Smooth muscle cell (in vitro differentiated cells): ENCODE measurements around the gene CYTH3. TPM values are rescaled to one million over a fixed set of nuclear protein-coding genes. Genes with fewer than 3 reads are reported as not detected.

Experiments used
- DNase-seq: peaks from one replicate; lab custom pipeline; 2025; ENCODE audit not compliant: unreplicated experiment; lab: John Stamatoyannopoulos, UW
- H2AFZ ChIP-seq: fragments of 200-600 bp; sonication (generic); 2 replicates; pipeline ENCODE4 v1.6.0; 2016; ENCODE audit warnings: antibody characterized with exemption, low read depth, mild to moderate bottlenecking
- H3F3A ChIP-seq: fragments of 200-600 bp; sonication (generic); 2 replicates; pipeline ENCODE4 v1.6.0; 2017; ENCODE audit warnings: antibody characterized with exemption, low read depth
- H3K27ac ChIP-seq: fragments of 200-600 bp; sonication (generic); 2 replicates; pipeline ENCODE4 v1.5.1; 2016; ENCODE audit warnings: low read depth, mild to moderate bottlenecking
- H3K27me3 ChIP-seq: fragments of 200-600 bp; sonication (generic); 2 replicates; pipeline ENCODE4 v1.6.1; 2016; ENCODE audit warnings: low read depth, mild to moderate bottlenecking
- H3K36me3 ChIP-seq: fragments of 200-600 bp; sonication (generic); 2 replicates; pipeline ENCODE4 v1.5.1; 2016; ENCODE audit warnings: low read depth
- H3K4me1 ChIP-seq: fragments of 200-600 bp; sonication (generic); 2 replicates; pipeline ENCODE4 v1.5.1; 2016; ENCODE audit warnings: low read depth
- H3K4me2 ChIP-seq: fragments of 200-600 bp; sonication (generic); 2 replicates; pipeline ENCODE4 v1.6.0; 2016; ENCODE audit warnings: mild to moderate bottlenecking
- H3K4me3 ChIP-seq: fragments of 200-600 bp; sonication (generic); 2 replicates; pipeline ENCODE4 v1.5.1; 2016; ENCODE audit warnings: mild to moderate bottlenecking
- H3K79me2 ChIP-seq: fragments of 200-600 bp; sonication (generic); 2 replicates; pipeline ENCODE4 v1.6.0; 2016; ENCODE audit warnings: low read depth, mild to moderate bottlenecking
- H3K9ac ChIP-seq: fragments of 200-600 bp; sonication (generic); 2 replicates; pipeline ENCODE4 v1.6.0; 2016; ENCODE audit warnings: low read depth
- H3K9me3 ChIP-seq: fragments of 200-600 bp; sonication (generic); replicated peaks from 2 replicates; pipeline ENCODE4 v1.5.1; 2016; ENCODE audit warnings: low read depth
- H4K20me1 ChIP-seq: fragments of 200-600 bp; sonication (generic); 2 replicates; pipeline ENCODE4 v1.6.0; 2016; ENCODE audit warnings: low read depth
- WGBS: methylation state at CpG from one replicate; pipeline ENCODE4 v1.1.7; 2016; ENCODE audit warnings: low lambda C conversion rate; 5-methylcytosine and 5-hydroxymethylcytosine counted together
- polyA plus RNA-seq: library from polyadenylated mRNA; unstranded; fragments of >200 nt; fragmentation: Nextera tagmentation; extraction: Ambion mirVana; gene quantifications from 2 replicates; pipeline ENCODE4 v1.2.1, GENCODE V29; 2016
- total RNA-seq: library from RNA; depleted of rRNA; stranded (reverse); fragments of >200 nt; gene quantifications from 2 replicates; pipeline ENCODE4 v1.2.3, GENCODE V29; 2014
- TF ChIP-seq, protein P1 (sequence below): fragments of 200-600 bp; sonication (generic); IDR thresholded peaks from 2 replicates; pipeline ENCODE4 v1.5.1; 2017; ENCODE audit warnings: borderline replicate concordance, mild to moderate bottlenecking, antibody characterized with exemption; ENCODE audit not compliant: insufficient read depth, poor library complexity, severe bottlenecking

CYTH3 gene
- total and polyA plus RNA-seq, 2 experiments from 2014 or later, result 7.6 to 11.4 TPM

DNA sequence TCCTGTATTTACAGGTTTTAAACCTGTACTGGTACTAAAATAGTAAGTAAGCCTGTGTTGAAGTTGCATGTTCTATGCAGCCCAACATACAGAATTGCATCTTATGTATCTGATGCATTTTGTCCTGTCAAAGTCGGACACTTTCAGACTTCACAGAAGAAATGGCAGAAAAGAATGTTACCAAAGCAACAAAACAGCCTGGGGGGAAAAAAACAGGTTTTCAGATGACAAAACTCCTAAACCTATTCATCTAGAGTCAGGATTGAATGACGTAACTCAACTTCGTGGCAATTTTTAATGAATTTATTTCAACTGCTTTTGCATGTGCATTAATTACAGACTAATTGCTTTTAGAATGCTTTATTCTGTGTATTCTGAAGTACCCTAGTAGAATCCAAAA, 28.4 kb downstream of the CYTH3 start:
- no peak overlapping the region for H3K4me2 ChIP-seq
- H3F3A ChIP-seq, result peaks cover 1% of the 10 kb centered on the region
- H3K27me3 ChIP-seq, result no peaks in the 10 kb centered on the region
- WGBS, result 80% methylated on average over 3 of the region's 3 CpGs
- H3K79me2 ChIP-seq, result peaks cover 34% of the 10 kb centered on the region
- H3K9ac ChIP-seq, result peak overlapping the region; percentile 10
- no peaks in the 10 kb centered on the region for H3K9me3 ChIP-seq
- H3K27ac ChIP-seq, result peak overlapping the region; percentile 39
- peaks cover 4% of the 10 kb centered on the region for H3K4me1 ChIP-seq
- no peak overlapping the region for H2AFZ ChIP-seq
- H3K36me3 ChIP-seq, result no peaks in the 10 kb centered on the region
- H4K20me1 ChIP-seq, result no peaks in the 10 kb centered on the region
- DNase-seq, result no peak
- TF ChIP-seq, protein P1, sequence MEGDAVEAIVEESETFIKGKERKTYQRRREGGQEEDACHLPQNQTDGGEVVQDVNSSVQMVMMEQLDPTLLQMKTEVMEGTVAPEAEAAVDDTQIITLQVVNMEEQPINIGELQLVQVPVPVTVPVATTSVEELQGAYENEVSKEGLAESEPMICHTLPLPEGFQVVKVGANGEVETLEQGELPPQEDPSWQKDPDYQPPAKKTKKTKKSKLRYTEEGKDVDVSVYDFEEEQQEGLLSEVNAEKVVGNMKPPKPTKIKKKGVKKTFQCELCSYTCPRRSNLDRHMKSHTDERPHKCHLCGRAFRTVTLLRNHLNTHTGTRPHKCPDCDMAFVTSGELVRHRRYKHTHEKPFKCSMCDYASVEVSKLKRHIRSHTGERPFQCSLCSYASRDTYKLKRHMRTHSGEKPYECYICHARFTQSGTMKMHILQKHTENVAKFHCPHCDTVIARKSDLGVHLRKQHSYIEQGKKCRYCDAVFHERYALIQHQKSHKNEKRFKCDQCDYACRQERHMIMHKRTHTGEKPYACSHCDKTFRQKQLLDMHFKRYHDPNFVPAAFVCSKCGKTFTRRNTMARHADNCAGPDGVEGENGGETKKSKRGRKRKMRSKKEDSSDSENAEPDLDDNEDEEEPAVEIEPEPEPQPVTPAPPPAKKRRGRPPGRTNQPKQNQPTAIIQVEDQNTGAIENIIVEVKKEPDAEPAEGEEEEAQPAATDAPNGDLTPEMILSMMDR, result no peak
- H3K4me3 ChIP-seq, result no peak overlapping the region

DNA sequence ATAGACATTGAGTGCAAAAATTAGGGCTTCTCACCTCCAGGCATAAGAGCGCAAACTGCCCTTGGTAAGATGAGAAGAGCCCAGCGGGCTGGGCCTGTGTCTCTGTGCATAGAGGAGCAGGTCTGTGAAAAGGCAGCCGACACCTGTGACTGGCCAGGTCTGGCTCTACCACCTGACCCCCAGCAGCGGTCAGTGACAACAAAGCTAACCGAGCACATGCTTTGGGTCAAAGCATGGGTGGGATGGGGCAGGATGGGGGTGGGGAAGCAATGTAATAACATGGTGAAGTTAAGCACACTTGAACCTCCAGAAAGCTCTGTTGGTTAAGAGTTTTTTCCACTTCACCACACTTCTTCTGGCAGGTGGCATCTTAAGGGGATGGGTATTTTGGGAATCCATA, 29.3 kb downstream of the CYTH3 start:
- TF ChIP-seq, protein P1, result no peak

DNA sequence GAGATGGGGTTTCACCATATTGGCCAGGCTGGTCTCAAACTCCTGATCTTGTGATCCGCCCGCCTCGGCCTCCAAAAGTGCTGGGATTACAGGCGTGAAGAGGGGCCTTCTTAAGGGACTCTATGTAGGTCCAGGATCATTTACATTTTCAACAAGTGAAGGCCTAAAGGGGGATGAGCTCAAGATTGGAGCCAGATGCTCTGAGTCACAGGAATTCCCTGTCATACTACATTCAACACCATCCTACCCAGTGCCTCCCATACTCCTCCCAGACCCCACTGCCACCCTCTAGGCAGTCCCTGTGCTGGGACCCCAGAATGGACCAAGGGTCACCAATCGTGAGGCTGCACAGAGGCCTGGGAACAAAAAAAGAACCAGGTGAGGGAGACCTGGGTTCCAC, 29.9 kb downstream of the CYTH3 start:
- no peak overlapping the region for H2AFZ ChIP-seq
- no peak overlapping the region for H3K27ac ChIP-seq
- peaks cover 7% of the 10 kb centered on the region for H4K20me1 ChIP-seq
- WGBS, result 72% methylated on average over 5 of the region's 5 CpGs
- no peaks in the 10 kb centered on the region for H3K27me3 ChIP-seq
- H3K79me2 ChIP-seq, result peaks cover 40% of the 10 kb centered on the region
- H3K9me3 ChIP-seq, result no peaks in the 10 kb centered on the region
- H3K4me1 ChIP-seq, result no peaks in the 10 kb centered on the region
- no peak overlapping the region for H3K4me2 ChIP-seq
- no peak overlapping the region for H3K4me3 ChIP-seq
- no peak for DNase-seq
- no peaks in the 10 kb centered on the region for H3F3A ChIP-seq
- TF ChIP-seq, protein P1, result no peak
- H3K36me3 ChIP-seq, result no peaks in the 10 kb centered on the region
- no peak overlapping the region for H3K9ac ChIP-seq

More for the DNA sequence above, 29.3 kb downstream of the CYTH3 start:
- no peaks in the 10 kb centered on the region for H3K9me3 ChIP-seq
- no peaks in the 10 kb centered on the region for H3K27me3 ChIP-seq
- no peak overlapping the region for H3K4me3 ChIP-seq
- 100% methylated on average over 5 of the region's 5 CpGs for WGBS
- no peak overlapping the region for H2AFZ ChIP-seq
- H3F3A ChIP-seq, result no peaks in the 10 kb centered on the region
- no peak for DNase-seq
- no peak overlapping the region for H3K27ac ChIP-seq
- no peak overlapping the region for H3K4me2 ChIP-seq
- H3K79me2 ChIP-seq, result peaks cover 40% of the 10 kb centered on the region
- H4K20me1 ChIP-seq, result peaks cover 2% of the 10 kb centered on the region
- no peaks in the 10 kb centered on the region for H3K4me1 ChIP-seq
- H3K36me3 ChIP-seq, result no peaks in the 10 kb centered on the region
- no peak overlapping the region for H3K9ac ChIP-seq

- H3K27ac ChIP-seq, result no peak overlapping the region
- H2AFZ ChIP-seq, result no peak overlapping the region
- 94% methylated on average over 4 of the region's 4 CpGs for WGBS
- peaks cover 37% of the 10 kb centered on the region for H3K79me2 ChIP-seq
- no peaks in the 10 kb centered on the region for H3K27me3 ChIP-seq
- no peak overlapping the region for H3K4me3 ChIP-seq
- no peak overlapping the region for H3K4me2 ChIP-seq
- H3K9ac ChIP-seq, result no peak overlapping the region
- H3K36me3 ChIP-seq, result no peaks in the 10 kb centered on the region
- no peak for DNase-seq
- no peaks in the 10 kb centered on the region for H3K9me3 ChIP-seq
- peaks cover 14% of the 10 kb centered on the region for H4K20me1 ChIP-seq
- TF ChIP-seq, protein P1, result no peak
- no peaks in the 10 kb centered on the region for H3F3A ChIP-seq
- no peaks in the 10 kb centered on the region for H3K4me1 ChIP-seq
These were observed 30.8 kb downstream of the CYTH3 start for GRCh38 chr7:6241607-6241973.
